ENCODE results near the gene SHB. TPM values are rescaled to one million over a fixed set of nuclear protein-coding genes. Genes with fewer than 3 reads are reported as not detected.

SHB gene
- total RNA-seq, 1 experiment from 2014 or later, result 56.4 TPM

- H3K79me2 ChIP-seq (ENCODE audit: low read length), result peaks cover 100% of the 10 kb centered on the region
- H2AFZ ChIP-seq (ENCODE audit: low read length), result no peak overlapping the region
- ChIA-PET POLR2A (ENCODE audit: unreplicated experiment) (no interaction called here), CTCF (no interaction called here)
- H3K4me2 ChIP-seq (ENCODE audit: low read length), result peak overlapping the region; percentile 74
- H4K20me1 ChIP-seq (ENCODE audit: low read length), result peaks cover 9% of the 10 kb centered on the region; the same call in 1 of the 2 replicates
- H3K27me3 ChIP-seq (ENCODE audit: low read length), result no peaks in the 10 kb centered on the region
- intact Hi-C loops (cut with micrococcal nuclease), result no loop called here
- peaks cover 7% of the 10 kb centered on the region; the same call in 1 of the 2 replicates for H3K36me3 ChIP-seq (ENCODE audit: low read depth, low read length)
- H3F3A ChIP-seq (ENCODE audit: low read length, unreplicated experiment), result no peaks in the 10 kb centered on the region
- H3K9ac ChIP-seq (ENCODE audit: low read length), result peak overlapping the region; percentile 73
- peak overlapping the region; percentile 6; the same call in 1 of the 2 replicates for H3K4me3 ChIP-seq (ENCODE audit: low read length)
- H3K9me3 ChIP-seq (ENCODE audit: low read length), result no peaks in the 10 kb centered on the region
- peak overlapping the region; percentile 98 for H3K27ac ChIP-seq (ENCODE audit: low read length)
- BruUV-seq (replicated peaks), result no TSS peak
- H3K9me2 ChIP-seq (replicated peaks; ENCODE audit: low read length), result no peaks in the 10 kb centered on the region
- TF ChIP-seq EZH2 (IDR thresholded peaks at IDR 0.05; ENCODE audit: low read length, unreplicated experiment) (no peak), CTCF (conservative IDR thresholded peaks at IDR 0.05; ENCODE audit: low read depth, low read length) (no peak), EZH2phosphoT487 (IDR thresholded peaks at IDR 0.05; ENCODE audit: borderline replicate concordance, low read length) (no peak)
- ATAC-seq (peak; percentile 15; the same call in 1 of the 2 replicates), DNase-seq (no peak)
- peaks cover 76% of the 10 kb centered on the region for H3K4me1 ChIP-seq (ENCODE audit: insufficient read depth, low read length)
These were observed 42.0 kb downstream of the SHB start for GRCh38 chr9:38026840-38027527.

- no peaks in the 10 kb centered on the region for H3K9me2 ChIP-seq (replicated peaks; ENCODE audit: low read length)
- no peaks in the 10 kb centered on the region for H3F3A ChIP-seq (ENCODE audit: low read length, unreplicated experiment)
- no TSS peak for BruUV-seq (replicated peaks)
- H3K36me3 ChIP-seq (ENCODE audit: low read depth, low read length), result peaks cover 11% of the 10 kb centered on the region; the same call in 1 of the 2 replicates
- peaks cover 7% of the 10 kb centered on the region; the same call in 1 of the 2 replicates for H4K20me1 ChIP-seq (ENCODE audit: low read length)
- peak overlapping the region; percentile 98 for H3K27ac ChIP-seq (ENCODE audit: low read length)
- peak overlapping the region; percentile 74 for H3K4me2 ChIP-seq (ENCODE audit: low read length)
- H3K4me1 ChIP-seq (ENCODE audit: insufficient read depth, low read length), result peaks cover 74% of the 10 kb centered on the region
- TF ChIP-seq CTCF (conservative IDR thresholded peaks at IDR 0.05; ENCODE audit: low read depth, low read length) (no peak), EZH2phosphoT487 (IDR thresholded peaks at IDR 0.05; ENCODE audit: borderline replicate concordance, low read length) (no peak), EZH2 (IDR thresholded peaks at IDR 0.05; ENCODE audit: low read length, unreplicated experiment) (no peak)
- DNase-seq (peak; percentile 82), ATAC-seq (peak; percentile 65)
- POLR2A ChIA-PET (ENCODE audit: unreplicated experiment), result no interaction called here
- H3K27me3 ChIP-seq (ENCODE audit: low read length), result no peaks in the 10 kb centered on the region
- H3K79me2 ChIP-seq (ENCODE audit: low read length), result peaks cover 100% of the 10 kb centered on the region
- H2AFZ ChIP-seq (ENCODE audit: low read length), result no peak overlapping the region
- peak overlapping the region; percentile 73 for H3K9ac ChIP-seq (ENCODE audit: low read length)
- intact Hi-C loops (cut with micrococcal nuclease), result no loop called here
- CTCF ChIA-PET, result no interaction called here
- H3K9me3 ChIP-seq (ENCODE audit: low read length), result no peaks in the 10 kb centered on the region
- peak overlapping the region; percentile 50; the same call in 1 of the 2 replicates for H3K4me3 ChIP-seq (ENCODE audit: low read length)
These were observed 42.8 kb downstream of the SHB start for GRCh38 chr9:38026021-38026809.
